Right kidney (tissue), 9 donors: ENCODE results near the gene CELA2B.
"Not testable (repeated sequence)": the region's sequence is repeated elsewhere in the genome, so short reads cannot be mapped to it uniquely, and the experiment has no call there.

Experiments
- DNase-seq: peaks from one replicate; pipeline ENCODE4 v3.0.0-alpha.2; 2016
- long read RNA-seq, 8 donors: transcript quantifications; one replicate each; lab custom pipeline, GENCODE V29; 2026

Gene CELA2B
- long read RNA-seq, donor 1, partial matches to known transcripts: 0 of 6 reads
- long read RNA-seq, donor 1, other reads (novel, unspliced or antisense): 6 of 6 reads
- long read RNA-seq, donor 2: 0 reads
- long read RNA-seq, donor 3: 0 reads
- long read RNA-seq, donor 4: 0 reads
- long read RNA-seq, donor 5, partial matches to known transcripts: 15 of 15 reads
- long read RNA-seq, donor 5, other reads (novel, unspliced or antisense): 0 of 15 reads
- long read RNA-seq, donor 6: 0 reads
- long read RNA-seq, donor 7: 0 reads
- long read RNA-seq, donor 8, partial matches to known transcripts: 6 of 6 reads
- long read RNA-seq, donor 8, other reads (novel, unspliced or antisense): 0 of 6 reads

DNA sequence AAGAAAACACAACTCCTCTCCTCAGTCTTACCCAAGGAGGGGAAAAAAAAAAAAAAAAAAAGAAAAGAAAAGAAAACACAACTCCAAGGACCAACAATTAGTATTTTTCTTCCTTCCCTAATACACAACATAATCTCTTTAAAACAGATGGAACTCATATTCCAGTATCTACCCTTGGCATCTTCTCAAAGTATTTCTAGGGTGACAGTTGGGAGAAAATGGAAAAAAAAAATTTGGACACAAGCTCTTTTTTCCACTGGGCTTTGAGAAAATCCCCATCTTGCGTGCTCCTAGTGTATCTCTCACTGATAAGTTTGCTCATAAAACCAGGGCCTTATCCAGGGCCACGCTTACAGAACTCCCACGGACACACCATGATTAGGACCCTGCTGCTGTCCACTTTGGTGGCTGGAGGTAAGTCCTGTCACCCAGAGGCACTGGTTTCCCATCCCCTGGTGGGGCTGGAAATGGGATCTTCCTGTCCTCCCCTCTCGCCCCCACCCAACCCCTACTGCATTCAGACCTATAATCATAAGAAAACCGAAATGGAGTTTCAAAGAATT lies at the start of gene CELA2B:
Gene CELA2B, plus strand, starts transcription at position 353 of the 563 bp plus-strand sequence. Its CDS starts 22 bp downstream, at position 375.
- DNase-seq: no peak

DNA sequence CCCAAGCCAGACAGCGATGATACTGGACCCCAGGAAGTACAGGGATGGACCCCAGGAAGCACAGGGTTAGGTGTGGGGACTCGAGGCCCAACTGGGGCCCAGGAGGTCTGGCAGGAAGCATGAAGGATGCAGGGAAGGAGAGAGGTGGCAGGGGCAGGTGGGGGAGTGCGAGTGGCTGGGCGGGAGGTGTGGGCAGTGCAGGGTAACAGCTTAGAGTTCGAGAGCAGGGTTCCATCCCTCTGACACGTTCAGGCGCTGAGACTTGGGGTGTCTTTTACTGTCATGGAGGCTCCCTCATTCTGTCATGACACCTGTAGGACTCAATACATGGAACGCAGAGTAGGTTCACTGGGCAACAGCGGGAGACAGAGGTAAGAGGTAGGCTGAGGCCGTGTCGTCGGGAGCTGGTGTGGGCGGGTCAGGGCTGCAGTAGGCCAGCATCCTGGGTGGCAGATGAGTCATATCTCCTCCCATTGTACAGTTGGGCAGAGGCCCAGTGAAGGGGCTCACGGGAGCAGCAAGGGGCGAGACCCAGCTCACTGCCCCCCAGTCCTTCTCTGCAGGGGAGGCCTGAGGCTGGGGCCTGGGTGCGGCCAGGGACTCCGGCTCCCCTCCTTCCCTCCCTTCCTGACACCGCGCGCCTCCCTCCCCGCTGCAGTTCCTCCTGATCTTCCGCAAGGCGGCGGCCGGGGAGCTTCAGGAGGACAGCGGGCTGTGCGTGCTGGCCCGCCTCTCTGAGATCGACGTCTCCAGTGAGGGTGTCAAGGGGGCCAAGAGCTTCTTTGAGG lies 49.2 kb upstream of the CELA2B start:
- no peak for DNase-seq

DNA sequence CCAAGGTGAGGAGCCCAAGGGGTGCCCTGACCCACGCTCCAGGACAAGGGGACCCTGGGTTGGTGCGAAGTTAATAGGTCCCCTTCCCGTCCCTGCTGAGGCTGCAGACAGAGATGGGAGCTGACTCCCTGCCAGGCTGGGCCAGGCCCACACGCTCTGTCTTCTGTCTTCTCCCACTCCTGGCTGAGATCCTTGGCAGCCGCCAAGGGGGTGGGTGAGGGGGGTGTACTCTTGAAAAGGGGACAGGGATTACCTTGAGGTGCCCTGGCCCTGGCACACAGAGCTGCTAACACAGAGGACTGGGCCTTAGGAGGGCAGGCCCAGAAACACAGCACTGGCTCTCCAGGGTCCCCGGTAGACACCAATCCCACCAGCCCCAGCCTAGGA lies 48.6 kb upstream of the CELA2B start:
- no peak for DNase-seq

DNA sequence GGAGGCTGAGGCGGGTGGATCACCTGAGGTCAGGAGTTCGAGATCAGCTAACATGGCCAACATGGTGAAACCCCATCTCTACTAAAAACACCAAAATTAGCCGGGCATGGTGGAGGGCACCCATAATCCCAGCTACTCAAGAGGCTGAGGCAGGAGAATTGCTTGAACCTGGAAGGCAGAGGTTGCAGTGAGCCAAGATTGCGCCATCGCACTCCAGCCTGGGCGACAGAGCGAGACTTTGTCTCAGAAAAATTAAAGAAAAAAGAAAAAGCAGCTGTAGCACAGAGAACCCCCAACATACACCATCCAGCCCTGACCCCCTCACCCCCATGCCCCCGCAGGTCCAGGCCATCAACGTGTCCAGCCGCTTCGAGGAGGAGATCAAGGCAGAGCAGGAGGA lies 47.7 kb upstream of the CELA2B start:
- DNase-seq: not testable (repeated sequence)

DNA sequence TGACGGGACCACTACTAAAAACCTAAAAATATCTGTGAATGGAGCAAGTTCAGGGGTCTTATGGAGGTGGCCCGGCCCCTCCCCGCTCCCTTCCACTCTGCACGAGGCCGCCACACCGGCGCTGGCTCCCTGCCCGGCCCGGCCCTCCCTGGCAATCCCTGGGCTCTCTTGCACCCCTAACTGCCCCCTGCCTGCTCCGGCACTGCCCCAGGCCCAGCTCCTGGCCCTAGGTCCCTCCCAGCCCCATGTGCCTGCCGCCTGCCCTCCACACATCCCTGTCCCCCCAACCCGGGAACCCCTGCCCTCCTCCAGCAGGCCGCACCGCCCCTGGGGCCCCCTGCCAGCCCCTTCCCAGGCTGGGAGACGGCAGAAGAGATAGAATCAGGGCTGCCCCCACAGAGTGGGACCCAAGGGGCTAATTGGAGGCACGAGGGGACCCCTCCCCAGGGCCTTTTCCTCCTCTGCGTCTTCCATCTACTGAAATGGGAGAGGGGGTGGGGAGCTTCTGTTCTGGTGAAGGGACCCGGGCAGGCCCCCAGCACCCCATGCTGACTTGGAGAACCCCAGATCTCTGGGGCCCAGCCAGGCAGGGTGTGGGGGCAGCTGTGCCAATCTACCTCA lies 47.0 kb upstream of the CELA2B start:
- DNase-seq: no peak

DNA sequence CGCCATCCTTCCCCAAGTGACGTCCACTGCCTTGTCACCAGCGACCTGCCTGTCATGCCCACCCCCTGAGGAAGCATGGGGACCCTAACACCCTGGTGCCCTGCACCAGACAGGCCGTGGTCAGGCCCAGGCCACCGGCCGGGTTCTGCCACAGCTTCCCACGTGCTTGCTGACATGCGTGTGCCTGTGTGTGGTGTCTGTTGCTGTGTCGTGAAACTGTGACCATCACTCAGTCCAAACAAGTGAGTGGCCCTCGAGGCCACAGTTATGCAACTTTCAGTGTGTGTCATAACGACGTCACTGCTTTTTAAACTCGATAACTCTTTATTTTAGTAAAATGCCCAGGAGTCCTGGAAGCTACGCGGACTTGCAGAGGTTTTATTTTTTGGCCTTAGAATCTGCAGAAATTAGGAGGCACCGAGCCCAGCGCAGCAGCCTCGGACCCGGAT lies 46.2 kb upstream of the CELA2B start:
- no peak for DNase-seq

DNA sequence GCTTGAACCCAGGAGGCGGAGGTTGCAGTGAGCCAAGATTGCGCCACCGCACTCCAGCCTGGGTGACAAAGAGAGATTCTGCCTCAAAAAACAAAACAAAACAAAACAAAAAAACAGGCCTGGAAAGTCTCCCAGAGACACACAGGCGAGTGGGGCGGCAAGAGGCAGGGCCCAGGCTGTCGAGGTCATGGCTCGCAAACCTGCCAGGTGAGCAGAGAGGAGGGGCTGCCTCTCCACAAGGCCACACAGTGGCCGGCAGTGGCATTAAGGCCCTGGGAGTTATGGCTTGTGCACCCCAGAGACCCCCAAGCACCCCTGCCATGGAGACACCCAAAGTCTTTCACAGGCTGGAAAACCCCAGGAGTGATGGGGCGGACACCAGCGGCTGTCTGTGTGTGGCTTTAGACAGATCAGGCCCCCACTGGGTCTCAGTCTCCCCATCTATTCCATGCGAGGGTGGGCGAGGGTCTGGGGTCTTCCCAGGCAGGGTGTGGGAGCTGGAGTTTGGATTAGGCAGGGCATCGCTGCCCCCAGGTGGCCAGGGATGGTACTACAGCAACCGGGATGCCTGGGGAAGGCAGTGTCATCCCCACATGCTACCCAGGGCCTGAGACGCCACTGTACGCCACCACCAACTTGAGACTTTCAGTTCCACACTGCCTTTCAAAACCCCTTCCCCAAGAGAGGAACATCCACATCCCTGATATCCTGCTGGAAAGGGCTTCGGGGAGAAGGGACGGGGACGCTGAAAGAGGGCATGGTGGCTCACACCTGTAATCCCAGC lies 44.9 kb upstream of the CELA2B start:
- DNase-seq: peak; percentile 67

DNA sequence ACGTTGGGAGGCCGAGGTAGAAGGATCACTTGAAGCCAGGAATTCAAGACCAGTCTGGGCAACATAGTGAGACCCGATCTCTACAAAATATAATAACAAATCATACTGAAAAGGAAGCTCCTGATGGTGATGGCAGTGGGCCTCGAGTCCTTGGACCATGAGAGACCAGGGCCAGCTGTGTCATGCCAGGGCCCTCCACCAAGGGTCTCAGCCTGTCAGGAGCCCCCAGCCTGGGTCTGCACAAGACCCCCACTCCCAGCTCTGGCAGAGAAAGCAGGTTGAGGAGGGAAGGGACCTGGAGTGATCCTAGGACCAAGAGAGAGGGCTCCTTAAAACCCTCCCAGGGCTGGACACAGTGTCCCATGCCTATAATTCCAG lies 44.3 kb upstream of the CELA2B start:
- DNase-seq: no peak

DNA sequence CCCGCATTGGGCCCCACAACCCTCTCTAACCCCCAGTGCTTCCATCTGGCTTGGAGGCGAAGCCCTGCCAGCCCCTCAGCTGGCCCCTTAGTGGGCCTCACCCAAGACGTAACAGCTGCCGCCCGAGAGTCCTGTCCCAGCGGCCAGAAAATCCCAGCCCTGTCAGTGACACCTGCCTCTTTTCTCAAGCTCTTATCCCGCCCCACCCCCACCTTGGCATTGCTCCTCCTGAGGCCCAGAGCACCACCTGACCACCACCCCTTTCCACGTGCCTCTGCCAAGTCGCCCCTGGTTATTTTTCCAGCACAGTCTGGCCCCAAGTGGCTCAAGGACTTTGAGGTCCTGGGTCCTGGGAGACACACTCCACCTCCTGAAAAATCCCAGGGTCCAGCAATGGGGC lies 43.6 kb upstream of the CELA2B start:
- no peak for DNase-seq

DNA sequence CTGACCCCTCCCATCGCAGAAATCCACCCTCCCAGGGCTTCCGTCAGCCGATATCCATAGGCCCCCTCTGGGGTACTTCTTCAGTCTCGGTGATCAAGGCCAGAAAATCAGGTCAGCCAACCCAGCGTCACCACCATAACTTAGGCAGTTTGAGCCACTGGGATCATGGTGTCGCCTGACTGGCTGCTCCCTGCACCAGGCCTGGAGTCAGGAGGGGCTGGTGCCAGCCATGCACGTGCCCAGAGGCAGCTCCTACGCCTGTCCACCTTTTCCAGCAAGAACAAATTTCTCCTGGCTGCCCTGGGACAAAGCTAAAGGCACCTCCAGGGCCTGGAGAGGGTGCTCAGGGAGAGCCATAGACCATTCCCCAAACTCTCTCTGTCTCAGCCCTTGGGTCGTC lies 42.4 kb upstream of the CELA2B start:
- DNase-seq: no peak

DNA sequence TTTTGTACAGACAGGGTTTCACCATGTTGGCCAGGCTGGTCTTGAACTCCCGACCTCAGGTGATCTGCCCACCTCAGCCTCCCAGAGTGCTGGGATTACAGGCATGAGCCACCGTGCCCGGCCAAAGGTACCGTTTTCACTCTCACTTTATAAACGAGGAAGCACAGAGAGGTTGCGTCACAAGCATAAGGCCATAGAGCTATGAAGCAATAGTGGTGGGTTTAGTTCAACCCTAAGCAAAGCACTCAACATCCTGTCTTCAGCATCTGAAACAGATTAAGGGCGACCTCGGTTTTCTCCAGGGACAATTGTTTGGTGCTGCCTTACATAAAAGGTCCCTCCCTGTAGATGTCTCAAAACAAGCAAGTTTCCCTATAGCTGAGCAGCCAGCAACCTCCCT lies 41.2 kb upstream of the CELA2B start:
- DNase-seq: not testable (repeated sequence)

DNA sequence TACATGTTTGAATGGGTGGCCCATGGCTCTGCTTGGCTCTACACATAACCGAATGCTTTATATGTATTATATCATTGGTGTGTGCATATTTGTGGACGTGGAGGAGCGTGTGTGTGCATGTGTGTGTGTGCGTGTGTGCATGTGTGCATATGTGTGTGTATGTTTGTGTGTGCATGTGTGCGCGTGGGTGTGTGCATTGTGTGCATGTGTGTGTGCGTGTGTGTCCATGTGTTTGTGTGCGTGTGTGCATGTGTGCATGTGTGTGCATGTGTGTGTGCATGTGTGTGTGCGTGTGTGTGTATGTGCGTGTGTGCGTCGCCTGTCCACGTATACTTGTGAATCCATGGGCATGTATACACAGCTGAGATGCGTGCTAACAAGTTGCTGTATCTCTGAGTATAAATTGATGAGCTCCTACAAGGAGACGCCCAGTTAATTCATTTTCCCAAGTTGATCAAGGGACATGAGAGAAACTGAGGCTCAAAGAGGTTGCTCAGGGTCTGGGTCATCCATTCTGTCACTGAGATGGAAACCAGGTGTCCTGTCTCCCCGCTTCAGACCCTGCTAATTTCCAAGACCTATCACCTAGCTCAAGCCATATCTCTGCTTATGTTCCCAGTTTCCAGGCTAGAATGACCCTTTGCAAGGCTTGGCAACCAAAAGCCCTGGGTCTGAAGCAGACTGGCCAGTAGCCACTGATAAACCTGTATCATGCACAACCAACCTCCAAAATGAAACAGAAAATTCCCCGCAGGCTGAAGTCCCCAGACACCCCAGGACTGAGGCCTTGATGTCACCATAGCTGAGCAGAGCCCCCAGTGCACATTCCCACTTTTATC lies 40.4 kb upstream of the CELA2B start:
- DNase-seq: no peak

DNA sequence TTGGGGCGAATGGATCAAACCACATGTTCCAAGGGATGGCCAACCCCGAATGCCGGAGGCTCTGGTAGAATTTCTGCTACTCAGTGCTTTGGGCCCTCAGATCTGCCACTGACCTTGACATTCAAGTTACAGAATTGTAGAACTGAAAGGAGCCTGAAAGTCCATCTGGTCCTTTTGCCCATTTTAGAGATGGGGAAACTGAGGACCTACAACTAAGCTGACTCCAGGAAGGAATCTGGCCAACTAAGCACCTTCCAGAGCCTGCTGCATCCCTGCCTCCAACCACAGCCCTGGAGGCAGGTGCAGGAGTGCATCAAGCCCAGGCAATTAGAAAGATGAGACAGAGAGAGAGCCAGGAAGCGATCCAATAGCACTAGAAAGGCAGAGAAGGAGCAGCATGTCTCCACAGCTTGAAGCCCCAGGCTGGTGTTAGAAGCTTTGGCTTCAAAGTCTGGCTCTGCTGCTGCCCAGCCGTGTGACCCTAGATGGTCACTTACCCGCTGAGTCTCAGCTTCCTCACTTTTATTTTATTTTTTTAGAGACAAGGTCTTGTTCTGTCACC lies 38.9 kb upstream of the CELA2B start:
- DNase-seq: no peak

DNA sequence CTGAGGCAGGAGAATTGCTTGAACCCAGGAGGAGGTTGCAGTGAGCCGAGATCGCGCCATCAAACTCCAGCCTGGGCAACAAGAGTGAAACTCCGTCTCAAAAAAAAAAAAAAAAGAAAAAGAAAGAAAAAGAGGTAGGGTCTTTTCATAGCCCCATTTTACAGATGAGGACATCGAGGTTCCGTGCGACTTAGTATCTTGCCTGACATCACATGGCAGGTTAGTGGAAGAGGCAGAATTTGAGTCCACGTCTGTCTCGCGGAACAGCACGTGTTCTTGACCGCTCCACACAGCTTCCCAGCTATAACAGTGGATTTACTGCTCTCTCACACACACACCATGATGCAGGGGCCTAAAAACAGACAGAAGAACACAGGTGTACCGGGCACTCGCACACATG lies 36.6 kb upstream of the CELA2B start:
- no peak for DNase-seq

DNA sequence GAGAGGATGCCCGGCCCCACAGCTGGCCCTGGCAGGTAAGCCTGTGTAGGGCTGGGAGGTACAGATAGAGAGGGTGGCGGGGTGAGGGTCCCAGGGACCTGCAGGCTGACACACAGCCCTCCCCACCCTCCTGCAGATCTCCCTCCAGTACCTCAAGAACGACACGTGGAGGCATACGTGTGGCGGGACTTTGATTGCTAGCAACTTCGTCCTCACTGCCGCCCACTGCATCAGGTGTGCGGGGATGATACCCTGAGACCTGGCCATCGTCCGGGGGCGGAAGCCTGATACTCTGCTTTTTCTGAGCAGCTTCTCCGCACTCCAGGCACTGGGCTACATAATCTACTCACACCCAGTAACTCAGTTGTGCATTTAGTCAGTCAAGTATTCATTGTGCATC lies 35.5 kb upstream of the CELA2B start:
- DNase-seq: no peak

DNA sequence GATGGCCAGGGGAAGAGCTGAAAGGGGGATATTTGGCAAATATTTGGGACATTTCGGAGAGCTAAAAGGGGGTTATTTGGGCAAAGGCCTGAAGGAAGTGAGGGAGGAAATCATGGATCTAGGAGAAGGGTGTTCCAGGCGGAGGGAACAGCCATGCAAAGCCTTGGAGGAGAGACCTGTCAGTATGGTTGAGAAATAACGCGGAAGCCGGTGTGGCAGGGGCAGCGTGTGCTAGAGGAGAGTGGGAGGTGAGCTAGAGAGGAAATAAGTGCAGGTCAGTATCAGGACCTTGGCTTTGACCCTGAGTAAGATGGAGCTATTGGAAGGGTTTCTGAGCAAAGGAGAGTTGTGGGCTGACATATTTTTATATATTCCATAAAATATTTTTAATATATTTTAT lies 34.7 kb upstream of the CELA2B start:
- no peak for DNase-seq

DNA sequence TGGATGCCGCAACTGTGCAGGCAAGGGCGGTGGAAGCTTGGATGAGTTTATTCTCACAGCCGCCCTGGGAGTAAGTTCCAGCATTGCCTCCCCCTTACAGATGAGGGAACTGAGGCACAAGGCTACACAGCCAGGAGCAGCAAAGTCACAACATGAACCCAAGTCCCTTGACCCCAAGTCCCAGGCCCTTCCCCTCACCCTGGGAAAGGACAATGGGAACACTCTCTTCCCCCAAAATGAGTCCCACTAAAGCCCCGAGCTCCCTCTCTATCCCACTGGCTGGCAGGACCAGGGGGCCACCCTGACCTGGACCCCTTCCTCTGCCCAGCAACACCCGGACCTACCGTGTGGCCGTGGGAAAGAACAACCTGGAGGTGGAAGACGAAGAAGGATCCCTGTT lies 33.8 kb upstream of the CELA2B start:
- DNase-seq: no peak

DNA sequence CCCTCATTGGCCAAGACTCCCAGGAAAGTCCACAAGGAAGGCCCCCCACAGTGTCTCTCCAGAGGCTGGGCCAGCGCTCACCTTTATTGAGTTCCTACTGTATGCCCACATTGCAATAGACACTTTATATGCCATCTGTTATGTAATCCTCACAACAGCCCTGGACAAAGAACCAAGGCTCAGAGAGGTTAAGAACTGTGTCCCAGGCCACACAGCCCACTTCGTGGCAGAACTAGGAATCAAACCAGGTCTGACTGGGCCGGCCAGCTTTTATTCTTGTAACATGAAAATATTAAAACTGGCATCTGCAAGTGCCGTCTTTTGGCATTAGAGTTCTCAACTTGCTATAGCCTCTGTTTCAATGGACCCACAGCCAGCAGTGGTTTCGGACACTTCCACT lies 33.1 kb upstream of the CELA2B start:
- no peak for DNase-seq

DNA sequence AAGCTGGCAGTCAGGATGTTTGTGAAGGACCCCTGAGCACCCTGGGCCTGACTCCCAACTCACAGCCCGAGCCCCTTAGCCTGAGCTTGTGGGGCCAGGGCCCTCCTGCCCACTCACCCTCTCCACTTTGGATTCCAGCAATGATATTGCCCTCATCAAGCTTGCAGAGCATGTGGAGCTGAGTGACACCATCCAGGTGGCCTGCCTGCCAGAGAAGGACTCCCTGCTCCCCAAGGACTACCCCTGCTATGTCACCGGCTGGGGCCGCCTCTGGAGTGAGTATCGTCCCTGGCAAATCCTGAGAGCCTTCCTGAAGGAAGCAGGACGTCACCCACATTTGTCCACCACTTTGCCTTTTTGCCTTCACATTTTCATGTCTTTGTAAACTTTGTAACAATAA lies 32.6 kb upstream of the CELA2B start:
- DNase-seq: no peak

DNA sequence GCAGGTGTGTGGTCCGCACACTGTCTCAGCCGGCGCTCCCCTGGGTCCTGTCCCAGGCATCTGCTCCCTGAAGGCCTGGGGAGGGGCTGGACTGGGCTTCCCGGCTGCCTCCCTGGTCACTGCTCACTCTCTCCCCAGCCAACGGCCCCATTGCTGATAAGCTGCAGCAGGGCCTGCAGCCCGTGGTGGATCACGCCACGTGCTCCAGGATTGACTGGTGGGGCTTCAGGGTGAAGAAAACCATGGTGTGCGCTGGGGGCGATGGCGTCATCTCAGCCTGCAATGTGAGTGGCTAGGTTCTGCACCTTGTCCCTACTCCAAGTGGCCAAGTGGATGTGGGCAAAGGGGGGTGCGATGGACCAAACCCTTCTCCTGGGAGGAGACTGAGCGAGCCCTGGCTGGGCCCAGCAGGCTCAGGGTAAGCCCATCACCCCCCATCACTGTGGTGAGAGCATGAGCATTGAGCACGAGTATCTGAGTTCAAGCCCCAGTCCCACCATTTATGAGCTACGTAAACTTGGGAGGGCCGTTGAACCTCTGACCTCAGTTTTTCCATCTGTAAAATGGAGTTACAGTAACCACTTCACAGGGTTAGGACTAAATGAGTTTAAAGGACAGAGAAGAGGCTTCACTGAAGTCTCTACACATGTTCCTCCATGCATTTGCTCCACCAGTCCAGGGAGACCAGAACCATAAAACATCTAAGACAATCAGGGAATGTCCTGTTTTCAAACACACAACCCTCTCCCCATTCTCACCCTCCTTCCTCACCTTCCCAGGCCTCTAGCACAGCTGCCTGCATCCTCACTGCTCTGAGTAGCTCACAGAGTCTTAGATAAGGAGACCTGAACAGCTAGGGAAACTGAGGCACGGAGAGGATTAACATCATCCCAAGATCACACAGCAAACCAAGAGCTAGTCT lies 31.2 kb upstream of the CELA2B start:
- no peak for DNase-seq
